Body of pancreas (tissue), 4 donors: ENCODE results near the gene TRPM3.

Experiments used
- POLR2A ChIP-seq, 3 donors: fragments of 450-650 bp; IDR thresholded peaks; one replicate each; pipeline ENCODE4 v1.6.1; 2016; ENCODE audit warnings: antibody characterized with exemption in 3 of 3, mild to moderate bottlenecking in 2 of 3
- TF ChIP-seq, protein P1 (sequence below), 7 experiments: fragments of 450-650 bp in 4 of 7; fragments of 200-600 bp in 3 of 7; sonication (generic) in 3 of 7; IDR thresholded peaks; one replicate each; pipeline ENCODE4 v1.5.1; 2016 to 2019; ENCODE audit warnings: antibody characterized with exemption in 7 of 7

DNA sequence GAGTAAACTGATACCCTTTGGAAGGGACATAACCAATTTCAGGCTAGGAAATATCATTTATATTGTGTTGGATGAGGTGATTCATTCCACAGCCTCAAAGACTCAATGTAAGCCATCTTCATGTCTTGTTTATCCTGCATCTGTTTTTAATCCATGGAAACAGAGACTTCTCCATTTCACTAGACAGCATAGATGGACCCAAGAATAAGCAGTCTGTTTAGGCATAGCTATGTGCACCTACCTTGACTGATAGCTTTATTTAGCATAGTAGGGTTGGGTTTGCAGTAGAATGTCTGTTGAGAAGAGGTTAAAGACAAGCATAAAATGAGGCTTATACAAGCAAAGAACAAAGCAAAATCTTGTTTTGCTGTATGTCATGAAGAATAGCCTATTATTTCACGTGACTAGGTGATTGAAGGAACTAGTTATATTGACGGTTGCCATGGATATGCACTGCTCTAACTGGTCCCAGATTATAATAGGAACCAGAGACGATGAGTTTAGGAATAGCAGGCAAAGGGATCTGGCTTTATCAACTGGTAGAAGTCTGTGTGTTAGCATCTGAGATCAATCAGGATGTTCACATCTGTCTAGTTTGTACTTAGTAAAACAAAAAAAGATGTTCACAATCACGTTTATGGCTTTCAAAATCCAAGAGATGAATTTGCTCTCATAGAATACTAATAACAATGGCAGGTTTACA, 552.2 kb downstream of the TRPM3 start:
- TF ChIP-seq, protein P1, sequence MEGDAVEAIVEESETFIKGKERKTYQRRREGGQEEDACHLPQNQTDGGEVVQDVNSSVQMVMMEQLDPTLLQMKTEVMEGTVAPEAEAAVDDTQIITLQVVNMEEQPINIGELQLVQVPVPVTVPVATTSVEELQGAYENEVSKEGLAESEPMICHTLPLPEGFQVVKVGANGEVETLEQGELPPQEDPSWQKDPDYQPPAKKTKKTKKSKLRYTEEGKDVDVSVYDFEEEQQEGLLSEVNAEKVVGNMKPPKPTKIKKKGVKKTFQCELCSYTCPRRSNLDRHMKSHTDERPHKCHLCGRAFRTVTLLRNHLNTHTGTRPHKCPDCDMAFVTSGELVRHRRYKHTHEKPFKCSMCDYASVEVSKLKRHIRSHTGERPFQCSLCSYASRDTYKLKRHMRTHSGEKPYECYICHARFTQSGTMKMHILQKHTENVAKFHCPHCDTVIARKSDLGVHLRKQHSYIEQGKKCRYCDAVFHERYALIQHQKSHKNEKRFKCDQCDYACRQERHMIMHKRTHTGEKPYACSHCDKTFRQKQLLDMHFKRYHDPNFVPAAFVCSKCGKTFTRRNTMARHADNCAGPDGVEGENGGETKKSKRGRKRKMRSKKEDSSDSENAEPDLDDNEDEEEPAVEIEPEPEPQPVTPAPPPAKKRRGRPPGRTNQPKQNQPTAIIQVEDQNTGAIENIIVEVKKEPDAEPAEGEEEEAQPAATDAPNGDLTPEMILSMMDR (IDR thresholded peaks at IDR 0.05), result no peak
- TF ChIP-seq POLR2A (IDR thresholded peaks at IDR 0.05), result no peak
